ENCODE data around the gene AKAP1.

The AKAP1 gene

GRCh38 chr17:57151798-57152197, 66.8 kb downstream of the AKAP1 start:
- no peak for DNase-seq (ENCODE audit: low read depth)
- H3K4me3 ChIP-seq (ENCODE audit: control insufficient read depth, low read depth, low read length): no peak overlapping the region
- TF ChIP-seq, protein P1, sequence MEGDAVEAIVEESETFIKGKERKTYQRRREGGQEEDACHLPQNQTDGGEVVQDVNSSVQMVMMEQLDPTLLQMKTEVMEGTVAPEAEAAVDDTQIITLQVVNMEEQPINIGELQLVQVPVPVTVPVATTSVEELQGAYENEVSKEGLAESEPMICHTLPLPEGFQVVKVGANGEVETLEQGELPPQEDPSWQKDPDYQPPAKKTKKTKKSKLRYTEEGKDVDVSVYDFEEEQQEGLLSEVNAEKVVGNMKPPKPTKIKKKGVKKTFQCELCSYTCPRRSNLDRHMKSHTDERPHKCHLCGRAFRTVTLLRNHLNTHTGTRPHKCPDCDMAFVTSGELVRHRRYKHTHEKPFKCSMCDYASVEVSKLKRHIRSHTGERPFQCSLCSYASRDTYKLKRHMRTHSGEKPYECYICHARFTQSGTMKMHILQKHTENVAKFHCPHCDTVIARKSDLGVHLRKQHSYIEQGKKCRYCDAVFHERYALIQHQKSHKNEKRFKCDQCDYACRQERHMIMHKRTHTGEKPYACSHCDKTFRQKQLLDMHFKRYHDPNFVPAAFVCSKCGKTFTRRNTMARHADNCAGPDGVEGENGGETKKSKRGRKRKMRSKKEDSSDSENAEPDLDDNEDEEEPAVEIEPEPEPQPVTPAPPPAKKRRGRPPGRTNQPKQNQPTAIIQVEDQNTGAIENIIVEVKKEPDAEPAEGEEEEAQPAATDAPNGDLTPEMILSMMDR (IDR thresholded peaks at IDR 0.05; ENCODE audit: control insufficient read depth, insufficient read depth, low read depth, low read length, missing control alignments): no peak

DNA sequence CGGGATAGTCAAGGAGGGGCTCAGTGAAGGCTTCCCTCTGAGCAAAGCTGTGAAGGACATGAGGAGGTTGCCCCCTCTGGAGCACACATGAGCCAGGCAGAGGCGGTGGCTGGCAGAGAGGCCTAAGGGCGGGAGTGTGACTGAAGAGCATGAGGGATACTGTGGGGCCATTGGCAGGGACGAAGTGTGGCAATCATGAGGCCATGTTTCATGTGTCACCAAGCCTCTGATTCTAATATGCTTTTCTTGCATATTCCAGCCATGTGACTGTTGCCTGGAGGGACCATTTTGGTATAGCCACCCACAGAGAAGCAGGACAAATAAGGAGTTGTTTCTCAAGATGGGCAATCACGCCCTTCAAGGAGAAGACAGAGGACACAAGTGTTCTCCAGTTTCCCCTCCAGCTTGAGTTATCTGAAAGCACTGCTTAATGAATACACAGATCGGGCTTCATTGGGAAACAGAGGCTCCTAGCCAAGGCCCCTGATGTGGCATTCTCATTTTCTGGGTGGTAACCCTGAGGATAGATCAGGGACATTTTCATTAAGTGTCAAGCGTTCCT, 68.0 kb downstream of the AKAP1 start:
- TF ChIP-seq, protein P1 (IDR thresholded peaks at IDR 0.05; ENCODE audit: control insufficient read depth, insufficient read depth, low read depth, low read length, missing control alignments): no peak
- H3K4me3 ChIP-seq (ENCODE audit: control insufficient read depth, low read depth, low read length): no peak overlapping the region
- DNase-seq (ENCODE audit: low read depth): no peak

DNA sequence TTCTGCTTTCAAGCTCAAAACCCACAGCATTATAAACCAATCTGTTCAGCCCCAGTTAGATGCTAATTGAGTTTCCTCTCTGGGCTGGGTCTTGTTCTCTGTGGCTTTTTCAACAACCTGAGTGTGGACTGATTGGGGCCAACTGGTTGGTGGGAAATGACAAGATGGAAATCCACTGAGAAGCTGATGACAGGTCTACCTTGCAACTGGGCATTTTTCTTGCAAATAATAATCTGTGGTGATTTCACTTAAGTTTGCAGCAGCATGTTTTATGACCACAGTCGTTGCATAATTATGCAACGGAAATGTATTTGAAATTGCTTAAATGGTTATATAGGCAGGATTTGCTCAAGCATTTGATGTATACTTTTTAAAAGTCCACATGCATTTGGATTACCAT, 69.9 kb downstream of the AKAP1 start:
- TF ChIP-seq, protein P1 (IDR thresholded peaks at IDR 0.05; ENCODE audit: control insufficient read depth, insufficient read depth, low read depth, low read length, missing control alignments): no peak
- DNase-seq (ENCODE audit: low read depth): no peak
- H3K4me3 ChIP-seq (ENCODE audit: control insufficient read depth, low read depth, low read length): no peak overlapping the region

GRCh38 chr17:57158325-57158724, 73.3 kb downstream of the AKAP1 start:
- no peak overlapping the region for H3K4me3 ChIP-seq (ENCODE audit: control insufficient read depth, low read depth, low read length)
- TF ChIP-seq, protein P1 (IDR thresholded peaks at IDR 0.05; ENCODE audit: control insufficient read depth, insufficient read depth, low read depth, low read length, missing control alignments): no peak
- DNase-seq (ENCODE audit: low read depth): no peak

DNA sequence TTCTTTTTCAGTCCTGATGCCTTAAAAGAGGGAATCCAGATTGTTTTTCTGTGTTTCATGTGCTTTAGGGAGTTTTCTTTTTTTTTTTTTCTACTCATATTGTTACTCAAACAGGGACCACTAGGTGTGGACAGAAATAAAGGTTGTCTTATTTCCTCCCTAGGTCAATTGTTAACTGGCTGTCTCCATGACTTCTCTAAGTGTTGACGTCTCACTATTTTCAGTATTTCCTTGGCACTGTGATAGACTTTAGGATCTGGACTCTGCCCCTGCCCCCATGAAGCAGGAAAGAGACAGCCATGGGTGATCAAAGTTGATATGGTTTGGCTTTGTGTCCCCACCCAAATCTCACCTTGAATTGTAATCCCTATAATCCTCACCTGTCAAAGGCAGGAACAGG, 73.7 kb downstream of the AKAP1 start:
- H3K4me3 ChIP-seq (ENCODE audit: control insufficient read depth, low read depth, low read length): no peak overlapping the region
- DNase-seq (ENCODE audit: low read depth): no peak
- TF ChIP-seq, protein P1 (IDR thresholded peaks at IDR 0.05; ENCODE audit: control insufficient read depth, insufficient read depth, low read depth, low read length, missing control alignments): no peak

- no peak overlapping the region for H3K4me3 ChIP-seq (ENCODE audit: control insufficient read depth, low read depth, low read length)
- DNase-seq (ENCODE audit: low read depth): no peak
- TF ChIP-seq, protein P1 (IDR thresholded peaks at IDR 0.05; ENCODE audit: control insufficient read depth, insufficient read depth, low read depth, low read length, missing control alignments): no peak
Measured at GRCh38 chr17:57160624-57161023, 75.6 kb downstream of the AKAP1 start.

- TF ChIP-seq, protein P1 (IDR thresholded peaks at IDR 0.05; ENCODE audit: control insufficient read depth, insufficient read depth, low read depth, low read length, missing control alignments): no peak
- no peak for DNase-seq (ENCODE audit: low read depth)
- H3K4me3 ChIP-seq (ENCODE audit: control insufficient read depth, low read depth, low read length): no peak overlapping the region
Measured at GRCh38 chr17:57164814-57165213, 79.8 kb downstream of the AKAP1 start.
